ENCODE measurements around the gene CACNA1C. TPM values are rescaled to one million over a fixed set of nuclear protein-coding genes. Genes with fewer than 3 reads are reported as not detected.

Gene CACNA1C
- total RNA-seq, 4 donors from 2014 or later = 0.38 to 2.4 (median 1.4) TPM

GRCh38 chr12:2431810-2432209 lies 379.0 kb downstream of the CACNA1C start:
- TF ChIP-seq, protein P1, sequence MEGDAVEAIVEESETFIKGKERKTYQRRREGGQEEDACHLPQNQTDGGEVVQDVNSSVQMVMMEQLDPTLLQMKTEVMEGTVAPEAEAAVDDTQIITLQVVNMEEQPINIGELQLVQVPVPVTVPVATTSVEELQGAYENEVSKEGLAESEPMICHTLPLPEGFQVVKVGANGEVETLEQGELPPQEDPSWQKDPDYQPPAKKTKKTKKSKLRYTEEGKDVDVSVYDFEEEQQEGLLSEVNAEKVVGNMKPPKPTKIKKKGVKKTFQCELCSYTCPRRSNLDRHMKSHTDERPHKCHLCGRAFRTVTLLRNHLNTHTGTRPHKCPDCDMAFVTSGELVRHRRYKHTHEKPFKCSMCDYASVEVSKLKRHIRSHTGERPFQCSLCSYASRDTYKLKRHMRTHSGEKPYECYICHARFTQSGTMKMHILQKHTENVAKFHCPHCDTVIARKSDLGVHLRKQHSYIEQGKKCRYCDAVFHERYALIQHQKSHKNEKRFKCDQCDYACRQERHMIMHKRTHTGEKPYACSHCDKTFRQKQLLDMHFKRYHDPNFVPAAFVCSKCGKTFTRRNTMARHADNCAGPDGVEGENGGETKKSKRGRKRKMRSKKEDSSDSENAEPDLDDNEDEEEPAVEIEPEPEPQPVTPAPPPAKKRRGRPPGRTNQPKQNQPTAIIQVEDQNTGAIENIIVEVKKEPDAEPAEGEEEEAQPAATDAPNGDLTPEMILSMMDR (IDR thresholded peaks at IDR 0.05) = no peak
- no peak for TF ChIP-seq POLR2A (IDR thresholded peaks at IDR 0.05)
- no peak overlapping the region for H3K4me3 ChIP-seq (ENCODE audit: low read depth, poor library complexity, severe bottlenecking)
- no peak for DNase-seq (ENCODE audit: low spot score in 2 of 2)
- intact Hi-C loops (cut with DNase I; ENCODE audit: low total_unique reads) = no loop called here
- WGBS, 2 donors = 33 to 36% methylated on average over 1 of the region's 1 CpG

DNA sequence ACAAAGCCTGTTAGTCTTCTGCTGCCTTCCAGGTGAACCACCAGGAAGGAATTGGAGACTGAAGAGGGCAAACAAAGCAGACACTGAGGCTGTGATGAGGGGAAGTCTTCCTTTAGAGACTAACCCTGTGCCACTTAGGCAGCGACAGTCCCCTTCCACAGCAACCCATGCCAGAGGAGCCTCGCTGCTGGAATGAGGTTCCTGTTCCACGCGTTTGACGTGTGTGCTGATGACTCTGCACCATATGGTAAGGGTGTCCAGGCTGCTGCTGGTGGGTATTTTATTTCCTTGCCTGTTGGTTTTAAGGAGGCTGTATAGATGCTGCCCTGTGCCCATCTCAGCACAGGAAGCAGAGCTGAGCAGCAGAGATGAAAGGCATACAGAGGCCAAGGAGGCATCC lies 380.1 kb downstream of the CACNA1C start:
- no peak overlapping the region for H3K4me3 ChIP-seq (ENCODE audit: low read depth, poor library complexity, severe bottlenecking)
- DNase-seq (ENCODE audit: low spot score in 2 of 2) = no peak
- WGBS, 2 donors = 85 to 91% methylated on average over 5 of the region's 5 CpGs
- TF ChIP-seq, protein P1 (IDR thresholded peaks at IDR 0.05) = no peak
- no peak for TF ChIP-seq POLR2A (IDR thresholded peaks at IDR 0.05)
- intact Hi-C loops (cut with DNase I; ENCODE audit: low total_unique reads) = no loop called here

- H3K4me3 ChIP-seq (ENCODE audit: low read depth, poor library complexity, severe bottlenecking) = no peak overlapping the region
- intact Hi-C loops (cut with DNase I; ENCODE audit: low total_unique reads) = no loop called here
- TF ChIP-seq POLR2A (IDR thresholded peaks at IDR 0.05) = no peak
- TF ChIP-seq, protein P1 (IDR thresholded peaks at IDR 0.05) = no peak
- DNase-seq (ENCODE audit: low spot score in 2 of 2) = no peak
- WGBS, 2 donors = 79 to 82% methylated on average over 11 of the region's 11 CpGs
These were observed 382.7 kb downstream of the CACNA1C start for GRCh38 chr12:2435511-2435910.

- intact Hi-C loops (cut with DNase I; ENCODE audit: low total_unique reads) = no loop called here
- DNase-seq (ENCODE audit: low spot score in 2 of 2) = no peak
- TF ChIP-seq, protein P1 (IDR thresholded peaks at IDR 0.05) = no peak
- TF ChIP-seq POLR2A (IDR thresholded peaks at IDR 0.05) = no peak
- no peak overlapping the region for H3K4me3 ChIP-seq (ENCODE audit: low read depth, poor library complexity, severe bottlenecking)
- WGBS, 2 donors = 54 to 57% methylated on average over 11 of the region's 11 CpGs
These were observed 386.7 kb downstream of the CACNA1C start for GRCh38 chr12:2439332-2440100.

DNA sequence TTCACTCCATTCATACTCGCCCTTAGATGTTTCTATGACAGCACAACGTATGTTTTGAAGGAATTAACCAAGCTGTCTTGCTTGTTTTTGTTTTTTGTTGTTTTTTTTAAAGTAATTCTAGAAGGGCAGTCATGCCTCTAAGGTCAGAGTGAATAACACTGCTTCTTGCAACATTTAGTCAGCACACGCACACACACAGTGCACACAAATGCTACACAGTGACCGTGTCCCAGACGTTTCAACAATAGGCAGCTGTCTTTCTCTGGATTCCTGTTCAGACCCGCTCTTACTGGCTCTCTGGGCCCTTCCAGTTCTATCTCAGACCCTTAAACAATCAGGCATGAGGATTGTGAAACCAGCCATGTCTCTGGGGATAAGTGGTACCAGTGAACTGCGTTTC lies 391.0 kb downstream of the CACNA1C start:
- intact Hi-C loops (cut with DNase I; ENCODE audit: low total_unique reads) = no loop called here
- no peak for DNase-seq (ENCODE audit: low spot score in 2 of 2)
- no peak overlapping the region for H3K4me3 ChIP-seq (ENCODE audit: low read depth, poor library complexity, severe bottlenecking)
- TF ChIP-seq, protein P1 (IDR thresholded peaks at IDR 0.05) = no peak
- no peak for TF ChIP-seq POLR2A (IDR thresholded peaks at IDR 0.05)
- WGBS, 2 donors = 60 to 78% methylated on average over 7 of the region's 7 CpGs

DNA sequence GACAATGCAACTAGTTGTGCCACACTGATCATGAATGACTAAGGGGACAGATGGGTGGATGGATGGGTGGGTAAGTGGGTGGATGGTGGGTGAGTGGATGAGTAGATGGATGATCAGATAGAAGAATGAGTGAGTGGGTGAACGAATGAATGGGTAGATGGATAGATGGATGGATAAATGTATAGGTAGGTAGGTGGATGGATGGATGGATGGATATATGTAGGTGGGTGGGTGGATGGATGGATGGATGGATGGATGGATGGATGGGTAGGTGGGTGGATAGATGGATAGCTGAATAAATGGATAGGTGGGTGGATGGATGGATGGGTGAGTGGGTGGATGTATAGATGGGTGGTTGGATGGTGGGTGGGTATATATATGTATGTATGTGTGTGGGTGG lies 393.2 kb downstream of the CACNA1C start:
- 78 to 85% methylated on average over 1 of the region's 1 CpG for WGBS, 2 donors
- DNase-seq (ENCODE audit: low spot score in 2 of 2) = no peak

More for the DNA sequence above, 393.2 kb downstream of the CACNA1C start:
- TF ChIP-seq POLR2A (IDR thresholded peaks at IDR 0.05) = no peak
- TF ChIP-seq, protein P1 (IDR thresholded peaks at IDR 0.05) = no peak
- H3K4me3 ChIP-seq (ENCODE audit: low read depth, poor library complexity, severe bottlenecking) = no peak overlapping the region
- intact Hi-C loops (cut with DNase I; ENCODE audit: low total_unique reads) = no loop called here
